MCF 10A (cell line): Measurements from ENCODE around the gene IL25. TPM values are rescaled to one million over a fixed set of nuclear protein-coding genes. Genes with fewer than 3 reads are reported as not detected.

ENCODE experiments used
- BruUV-seq: library from RNA; stranded (reverse); fragments of 400-500 nt; replicated peaks from 2 replicates; lab custom pipeline; 2021; lab: Mats Ljungman, UMichigan
- CTCF ChIA-PET: fragments of 300-600 bp; sonication (Branson Sonifier 250); formaldehyde crosslinking; extraction: SDS; loops from one replicate; lab custom pipeline; 2021; ENCODE audit warnings: antibody characterized with exemption, inconsistent platforms; lab: Yijun Ruan, JAX
- POLR2A ChIA-PET: fragments of 300-600, 350-650 bp; sonication (Branson Sonifier 250); formaldehyde crosslinking; extraction: SDS; loops from one replicate; lab custom pipeline; 2020; ENCODE audit warnings: antibody characterized with exemption, inconsistent platforms; lab: Yijun Ruan, JAX
- DNase-seq: peaks from one replicate; pipeline ENCODE4 v3.0.0-alpha.2; 2018; ENCODE audit not compliant: unreplicated experiment
- H3K27ac Mint-ChIP-seq: one replicate; pipeline ENCODE4 v1.8.0; 2022; ENCODE audit warnings: mild to moderate bottlenecking, low read depth, mixed read lengths; ENCODE audit not compliant: unreplicated experiment
- H3K27me3 Mint-ChIP-seq: one replicate; pipeline ENCODE4 v1.8.0; 2022; ENCODE audit warnings: mixed read lengths; ENCODE audit not compliant: insufficient read depth, unreplicated experiment
- H3K36me3 Mint-ChIP-seq: one replicate; pipeline ENCODE4 v1.8.0; 2022; ENCODE audit warnings: mild to moderate bottlenecking, moderate library complexity, mixed read lengths; ENCODE audit not compliant: insufficient read depth, unreplicated experiment
- H3K4me1 Mint-ChIP-seq: one replicate; pipeline ENCODE4 v1.8.0; 2022; ENCODE audit warnings: mixed read lengths; ENCODE audit not compliant: insufficient read depth, unreplicated experiment
- H3K4me3 Mint-ChIP-seq: one replicate; pipeline ENCODE4 v1.8.0; 2022; ENCODE audit warnings: mild to moderate bottlenecking, moderate library complexity, mixed read lengths; ENCODE audit not compliant: unreplicated experiment
- H3K9me3 Mint-ChIP-seq: one replicate; pipeline ENCODE4 v1.8.0; 2022; ENCODE audit warnings: mixed read lengths; ENCODE audit not compliant: unreplicated experiment
- CTCF ChIP-seq: fragments of 200-600 bp; IDR thresholded peaks from one replicate; pipeline ENCODE4 v1.8.0; 2022; ENCODE audit warnings: antibody characterized with exemption, mild to moderate bottlenecking; ENCODE audit not compliant: unreplicated experiment
- intact Hi-C: fragments of 100-400 bp; cut with micrococcal nuclease; formaldehyde crosslinking; loops from 2 replicates; pipeline ENCODE4 v1.14.1; 2022
- total RNA-seq: library from RNA; stranded (reverse); gene quantifications from 2 replicates; pipeline ENCODE4 v1.2.3, GENCODE V29; 2022

IL25 gene
- total RNA-seq, 1 experiment from 2014 or later = not detected

- Mint-ChIP-seq H3K27me3 (peaks cover 39% of the 10 kb centered on the region), H3K27ac (no peak overlapping the region), H3K36me3 (no peaks in the 10 kb centered on the region), H3K4me1 (no peaks in the 10 kb centered on the region), H3K4me3 (no peak overlapping the region), H3K9me3 (no peaks in the 10 kb centered on the region)
- no TSS peak for BruUV-seq
- intact Hi-C loops = no loop called here
- TF ChIP-seq CTCF = no peak
- no peak for DNase-seq
- ChIA-PET POLR2A (no interaction called here), CTCF (no interaction called here)
Measured at GRCh38 chr14:23365732-23366425, 6.7 kb upstream of the IL25 start.

GRCh38 chr14:23366426-23366921, 6.1 kb upstream of the IL25 start:
- BruUV-seq = no TSS peak
- Mint-ChIP-seq H3K36me3 (no peaks in the 10 kb centered on the region), H3K27me3 (peaks cover 43% of the 10 kb centered on the region), H3K27ac (no peak overlapping the region), H3K4me1 (no peaks in the 10 kb centered on the region), H3K9me3 (no peaks in the 10 kb centered on the region), H3K4me3 (no peak overlapping the region)
- ChIA-PET CTCF (interaction anchor here (0.9 kb wide), 1 partner anchor 13 kb away, joined by 4 read pairs; no protein-coding TSS in a partner anchor), POLR2A (no interaction called here)
- DNase-seq = no peak
- no peak for TF ChIP-seq CTCF
- intact Hi-C loops = no loop called here

GRCh38 chr14:23370221-23370620, 2.4 kb upstream of the IL25 start:
- Mint-ChIP-seq H3K27me3 (peaks cover 40% of the 10 kb centered on the region), H3K27ac (no peak overlapping the region), H3K4me1 (no peaks in the 10 kb centered on the region), H3K36me3 (no peaks in the 10 kb centered on the region), H3K9me3 (no peaks in the 10 kb centered on the region), H3K4me3 (no peak overlapping the region)
- BruUV-seq = no TSS peak
- CTCF ChIA-PET = interaction anchor here (3.7 kb wide), 1 partner anchor 10 kb away, joined by 27 read pairs; no protein-coding TSS in a partner anchor
- TF ChIP-seq CTCF = no peak
- no peak for DNase-seq
- intact Hi-C loops = no loop called here
- POLR2A ChIA-PET = no interaction called here

- Mint-ChIP-seq H3K36me3 (no peaks in the 10 kb centered on the region), H3K4me1 (no peaks in the 10 kb centered on the region), H3K4me3 (no peak overlapping the region), H3K9me3 (no peaks in the 10 kb centered on the region), H3K27me3 (peaks cover 33% of the 10 kb centered on the region), H3K27ac (no peak overlapping the region)
- BruUV-seq = no TSS peak
- ChIA-PET CTCF (interaction anchor here (0.8 to 1.0 kb wide), 2 partner anchors 13 to 445 kb away, joined by 3 read pairs; no protein-coding TSS in a partner anchor), POLR2A (no interaction called here)
- DNase-seq = no peak
- no peak for TF ChIP-seq CTCF
- intact Hi-C loops = no loop called here
Measured at GRCh38 chr14:23371865-23372264, 744 bp upstream of the IL25 start.
